ENCODE results near the gene HELB. TPM values are rescaled to one million over a fixed set of nuclear protein-coding genes. Genes with fewer than 3 reads are reported as not detected.
"Not testable (repeated sequence)": the region's sequence is repeated elsewhere in the genome, so short reads cannot be mapped to it uniquely, and the experiment has no call there.

HELB gene
- total RNA-seq, 1 donor from 2014 or later = 2.5 TPM

- Mint-ChIP-seq H3K27ac (ENCODE audit: unreplicated experiment) (no peak overlapping the region), H3K9me3 (ENCODE audit: unreplicated experiment) (no peaks in the 10 kb centered on the region), H3K4me3 (ENCODE audit: unreplicated experiment) (no peak overlapping the region), H3K4me1 (ENCODE audit: unreplicated experiment) (peaks cover 8% of the 10 kb centered on the region), H3K36me3 (ENCODE audit: unreplicated experiment) (peaks cover 1% of the 10 kb centered on the region), H3K27me3 (ENCODE audit: unreplicated experiment) (peaks cover 62% of the 10 kb centered on the region)
- DNase-seq (ENCODE audit: extremely low spot score, unreplicated experiment) = no peak
- no peak for TF ChIP-seq CTCF (IDR thresholded peaks at IDR 0.05)
Measured at GRCh38 chr12:66297080-66297479, 5.2 kb upstream of the HELB start.

GRCh38 chr12:66297923-66298322, 4.4 kb upstream of the HELB start:
- H3K9me3 Mint-ChIP-seq (ENCODE audit: unreplicated experiment) = no peaks in the 10 kb centered on the region
- peaks cover 56% of the 10 kb centered on the region for H3K27me3 Mint-ChIP-seq (ENCODE audit: unreplicated experiment)
- H3K4me1 Mint-ChIP-seq (ENCODE audit: unreplicated experiment) = peaks cover 13% of the 10 kb centered on the region
- no peak for TF ChIP-seq CTCF (IDR thresholded peaks at IDR 0.05)
- H3K4me3 Mint-ChIP-seq (ENCODE audit: unreplicated experiment) = no peak overlapping the region
- peaks cover 1% of the 10 kb centered on the region for H3K36me3 Mint-ChIP-seq (ENCODE audit: unreplicated experiment)
- DNase-seq (ENCODE audit: extremely low spot score, unreplicated experiment) = no peak
- no peak overlapping the region for H3K27ac Mint-ChIP-seq (ENCODE audit: unreplicated experiment)

GRCh38 chr12:66302827-66303169, 505 bp downstream of the HELB start:
- peaks cover 9% of the 10 kb centered on the region for H3K36me3 Mint-ChIP-seq (ENCODE audit: unreplicated experiment)
- DNase-seq (ENCODE audit: extremely low spot score, unreplicated experiment) = no peak
- H3K9me3 Mint-ChIP-seq (ENCODE audit: unreplicated experiment) = no peaks in the 10 kb centered on the region
- peak overlapping the region; percentile 88 for H3K27ac Mint-ChIP-seq (ENCODE audit: unreplicated experiment)
- peak overlapping the region; percentile 96 for H3K4me3 Mint-ChIP-seq (ENCODE audit: unreplicated experiment)
- H3K27me3 Mint-ChIP-seq (ENCODE audit: unreplicated experiment) = peaks cover 32% of the 10 kb centered on the region
- peaks cover 24% of the 10 kb centered on the region for H3K4me1 Mint-ChIP-seq (ENCODE audit: unreplicated experiment)
- TF ChIP-seq CTCF (IDR thresholded peaks at IDR 0.05) = no peak

GRCh38 chr12:66303316-66303804, 1.1 kb downstream of the HELB start:
- not testable (repeated sequence) for DNase-seq (ENCODE audit: extremely low spot score, unreplicated experiment); H3K9me3 Mint-ChIP-seq (ENCODE audit: unreplicated experiment); H3K36me3 Mint-ChIP-seq (ENCODE audit: unreplicated experiment); H3K27ac Mint-ChIP-seq (ENCODE audit: unreplicated experiment)
- H3K27me3 Mint-ChIP-seq (ENCODE audit: unreplicated experiment) = peaks cover 26% of the 10 kb centered on the region
- peak overlapping the region; percentile 96 for H3K4me3 Mint-ChIP-seq (ENCODE audit: unreplicated experiment)
- peaks cover 24% of the 10 kb centered on the region for H3K4me1 Mint-ChIP-seq (ENCODE audit: unreplicated experiment)

GRCh38 chr12:66304296-66304900, 2.1 kb downstream of the HELB start:
- no peak overlapping the region for H3K27ac Mint-ChIP-seq (ENCODE audit: unreplicated experiment)
- H3K27me3 Mint-ChIP-seq (ENCODE audit: unreplicated experiment) = peaks cover 18% of the 10 kb centered on the region
- no peak for TF ChIP-seq CTCF (IDR thresholded peaks at IDR 0.05)
- H3K9me3 Mint-ChIP-seq (ENCODE audit: unreplicated experiment) = no peaks in the 10 kb centered on the region
- DNase-seq (ENCODE audit: extremely low spot score, unreplicated experiment) = no peak
- peaks cover 24% of the 10 kb centered on the region for H3K4me1 Mint-ChIP-seq (ENCODE audit: unreplicated experiment)
- no peak overlapping the region for H3K4me3 Mint-ChIP-seq (ENCODE audit: unreplicated experiment)
- peaks cover 8% of the 10 kb centered on the region for H3K36me3 Mint-ChIP-seq (ENCODE audit: unreplicated experiment)
